ENCODE measurements around the gene AP3B2. TPM values are rescaled to one million over a fixed set of nuclear protein-coding genes. Genes with fewer than 3 reads are reported as not detected.

The AP3B2 gene
- total RNA-seq, 1 experiment from 2014 or later, result 0.07 TPM

DNA sequence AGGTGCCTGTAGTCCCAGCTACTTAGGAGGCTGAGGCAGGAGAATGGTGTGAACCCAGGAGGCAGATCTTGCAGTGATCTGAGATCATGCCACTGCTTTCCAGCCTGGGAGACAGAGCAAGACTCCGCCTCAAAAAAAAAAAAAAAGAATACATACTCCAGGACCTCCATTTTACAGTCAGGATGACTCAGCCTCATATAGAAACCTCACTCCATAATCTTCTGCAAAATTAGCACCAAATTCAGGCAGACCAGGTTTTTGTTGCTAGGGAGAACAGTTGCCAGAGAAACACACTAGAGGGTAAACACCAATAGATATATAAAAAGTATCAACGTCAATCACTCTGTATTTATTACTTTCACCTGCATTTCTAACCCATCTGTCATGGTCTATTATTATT lies 28.3 kb upstream of the AP3B2 start:
- Histone ChIP-seq H3K9me2 (ENCODE audit: insufficient read depth) (no peaks in the 10 kb centered on the region), H3K9me3 (ENCODE audit: control insufficient read depth in 1 of 2, insufficient read depth in 1 of 2, low read depth in 1 of 2, low read length in 2 of 2) (no peaks in the 10 kb centered on the region), H3K27ac (ENCODE audit: low read depth, low read length) (no peak overlapping the region), H3K4me2 (ENCODE audit: low read length) (no peak overlapping the region), H3K9ac (ENCODE audit: low read length) (no peak overlapping the region), H2AFZ (ENCODE audit: low read depth, low read length, poor library complexity, severe bottlenecking) (no peak overlapping the region), H3K4me1 (ENCODE audit: control insufficient read depth in 1 of 2, insufficient read depth in 2 of 2, low read length in 2 of 2) (peaks cover 6 to 13% of the 10 kb centered on the region in 2 experiments; a peak in 2 of 4 replicates), H3K27me3 (ENCODE audit: insufficient read depth, low read length) (no peaks in the 10 kb centered on the region), H3K4me3 (replicated peaks in 1 of 2; ENCODE audit: low read depth in 1 of 2, low read length in 2 of 2) (no peak overlapping the region), H4K20me1 (ENCODE audit: insufficient read depth) (no peaks in the 10 kb centered on the region), H3K36me3 (ENCODE audit: control insufficient read depth in 1 of 2, insufficient read depth in 2 of 2, low read length in 2 of 2) (no peaks in the 10 kb centered on the region), H3K79me2 (ENCODE audit: insufficient read depth, low read length) (no peaks in the 10 kb centered on the region)
- no peak for DNase-seq (ENCODE audit: low read depth, low spot score)
- ChIA-PET RAD21 (ENCODE audit: low non-redundant PET in 1 of 2, low total read pairs in 2 of 2, uncharacterized antibody in 2 of 2, unreplicated experiment in 2 of 2) (no interaction called here), CTCF (no interaction called here), POLR2A (interaction anchor here (1.3 kb wide), 1 partner anchor 12 kb away, joined by 6 read pairs; no protein-coding TSS in a partner anchor)
- no TSS peak for BruUV-seq (replicated peaks)
- TF ChIP-seq, protein P1, sequence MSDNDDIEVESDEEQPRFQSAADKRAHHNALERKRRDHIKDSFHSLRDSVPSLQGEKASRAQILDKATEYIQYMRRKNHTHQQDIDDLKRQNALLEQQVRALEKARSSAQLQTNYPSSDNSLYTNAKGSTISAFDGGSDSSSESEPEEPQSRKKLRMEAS (IDR thresholded peaks at IDR 0.05), result no peak
- intact Hi-C loops (cut with micrococcal nuclease), result no loop called here
- no peak for ATAC-seq

DNA sequence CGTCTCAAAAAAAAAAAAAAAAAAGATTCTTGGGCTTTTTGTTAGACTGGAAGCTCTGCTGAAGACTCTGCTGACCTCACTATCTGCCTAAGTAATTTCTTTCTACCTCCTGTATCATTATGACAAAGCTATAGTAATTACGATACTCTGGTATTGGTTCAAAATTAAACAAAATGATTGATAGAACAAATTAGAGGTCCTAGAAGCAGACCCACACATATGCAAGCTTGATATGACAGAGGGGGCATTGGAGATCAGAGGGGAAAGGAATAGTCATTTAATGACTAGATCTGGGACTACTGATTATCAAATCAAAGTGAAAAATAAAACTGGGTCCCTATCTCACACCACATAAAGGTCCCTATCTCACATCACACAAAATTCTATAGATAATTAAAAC lies 21.9 kb upstream of the AP3B2 start:
- ATAC-seq, result no peak
- no peaks in the 10 kb centered on the region for H3K79me2 ChIP-seq (ENCODE audit: insufficient read depth, low read length)
- intact Hi-C loops (cut with micrococcal nuclease), result no loop called here
- H3K9ac ChIP-seq (ENCODE audit: low read length), result no peak overlapping the region
- no peak overlapping the region for H3K4me2 ChIP-seq (ENCODE audit: low read length)
- no peaks in the 10 kb centered on the region for H3K9me3 ChIP-seq (ENCODE audit: control insufficient read depth in 1 of 2, insufficient read depth in 1 of 2, low read depth in 1 of 2, low read length in 2 of 2)
- H2AFZ ChIP-seq (ENCODE audit: low read depth, low read length, poor library complexity, severe bottlenecking), result no peak overlapping the region
- POLR2A ChIA-PET, result no interaction called here
- H3K27me3 ChIP-seq (ENCODE audit: insufficient read depth, low read length), result no peaks in the 10 kb centered on the region
- no TSS peak for BruUV-seq (replicated peaks)
- no peaks in the 10 kb centered on the region for H3K36me3 ChIP-seq (ENCODE audit: control insufficient read depth in 1 of 2, insufficient read depth in 2 of 2, low read length in 2 of 2)
- CTCF ChIA-PET, result no interaction called here
- H3K9me2 ChIP-seq (ENCODE audit: insufficient read depth), result no peaks in the 10 kb centered on the region
- no peak overlapping the region for H3K4me3 ChIP-seq (replicated peaks in 1 of 2; ENCODE audit: low read depth in 1 of 2, low read length in 2 of 2)
- no peak for DNase-seq (ENCODE audit: low read depth, low spot score)
- H3K27ac ChIP-seq (ENCODE audit: low read depth, low read length), result no peak overlapping the region
- no peaks in the 10 kb centered on the region for H4K20me1 ChIP-seq (ENCODE audit: insufficient read depth)
- H3K4me1 ChIP-seq (ENCODE audit: control insufficient read depth in 1 of 2, insufficient read depth in 2 of 2, low read length in 2 of 2), result no peaks in the 10 kb centered on the region
- RAD21 ChIA-PET (ENCODE audit: low non-redundant PET in 1 of 2, low total read pairs in 2 of 2, uncharacterized antibody in 2 of 2, unreplicated experiment in 2 of 2), result no interaction called here
- TF ChIP-seq, protein P1 (IDR thresholded peaks at IDR 0.05), result no peak
- TF ChIP-seq ELF1 (IDR thresholded peaks at IDR 0.05; ENCODE audit: borderline replicate concordance, low read depth) (no peak), CEBPB (IDR thresholded peaks at IDR 0.05; ENCODE audit: low read depth) (no peak), EGR1 (IDR thresholded peaks at IDR 0.05; ENCODE audit: low read depth) (no peak), JUND (IDR thresholded peaks at IDR 0.05) (no peak), EZH2phosphoT487 (IDR thresholded peaks at IDR 0.05; ENCODE audit: borderline replicate concordance) (no peak), FOSL1 (IDR thresholded peaks at IDR 0.05; ENCODE audit: low read depth) (no peak), CBX3 (IDR thresholded peaks at IDR 0.05; ENCODE audit: low read depth) (no peak), SRF (IDR thresholded peaks at IDR 0.05; ENCODE audit: low read depth) (no peak), YY1 (IDR thresholded peaks at IDR 0.05; ENCODE audit: extremely low read depth, insufficient replicate concordance, low read depth, low read length) (no peak), EZH2 (IDR thresholded peaks at IDR 0.05) (no peak), POLR2AphosphoS5 (IDR thresholded peaks at IDR 0.05; ENCODE audit: low read depth, low read length) (no peak), POLR2A (IDR thresholded peaks at IDR 0.05; ENCODE audit: borderline replicate concordance, extremely low read depth, insufficient read depth, insufficient read length) (no peak), ZFX (IDR thresholded peaks at IDR 0.05) (no peak)
- TF ChIP-seq, protein P2, sequence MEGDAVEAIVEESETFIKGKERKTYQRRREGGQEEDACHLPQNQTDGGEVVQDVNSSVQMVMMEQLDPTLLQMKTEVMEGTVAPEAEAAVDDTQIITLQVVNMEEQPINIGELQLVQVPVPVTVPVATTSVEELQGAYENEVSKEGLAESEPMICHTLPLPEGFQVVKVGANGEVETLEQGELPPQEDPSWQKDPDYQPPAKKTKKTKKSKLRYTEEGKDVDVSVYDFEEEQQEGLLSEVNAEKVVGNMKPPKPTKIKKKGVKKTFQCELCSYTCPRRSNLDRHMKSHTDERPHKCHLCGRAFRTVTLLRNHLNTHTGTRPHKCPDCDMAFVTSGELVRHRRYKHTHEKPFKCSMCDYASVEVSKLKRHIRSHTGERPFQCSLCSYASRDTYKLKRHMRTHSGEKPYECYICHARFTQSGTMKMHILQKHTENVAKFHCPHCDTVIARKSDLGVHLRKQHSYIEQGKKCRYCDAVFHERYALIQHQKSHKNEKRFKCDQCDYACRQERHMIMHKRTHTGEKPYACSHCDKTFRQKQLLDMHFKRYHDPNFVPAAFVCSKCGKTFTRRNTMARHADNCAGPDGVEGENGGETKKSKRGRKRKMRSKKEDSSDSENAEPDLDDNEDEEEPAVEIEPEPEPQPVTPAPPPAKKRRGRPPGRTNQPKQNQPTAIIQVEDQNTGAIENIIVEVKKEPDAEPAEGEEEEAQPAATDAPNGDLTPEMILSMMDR (IDR thresholded peaks at IDR 0.05 in 2 of 3, conservative IDR thresholded peaks at IDR 0.05 in 1 of 3; ENCODE audit: borderline replicate concordance in 1 of 3, insufficient read depth in 1 of 3, low read depth in 2 of 3, low read length in 2 of 3), result no peak
- TF ChIP-seq, protein P3, sequence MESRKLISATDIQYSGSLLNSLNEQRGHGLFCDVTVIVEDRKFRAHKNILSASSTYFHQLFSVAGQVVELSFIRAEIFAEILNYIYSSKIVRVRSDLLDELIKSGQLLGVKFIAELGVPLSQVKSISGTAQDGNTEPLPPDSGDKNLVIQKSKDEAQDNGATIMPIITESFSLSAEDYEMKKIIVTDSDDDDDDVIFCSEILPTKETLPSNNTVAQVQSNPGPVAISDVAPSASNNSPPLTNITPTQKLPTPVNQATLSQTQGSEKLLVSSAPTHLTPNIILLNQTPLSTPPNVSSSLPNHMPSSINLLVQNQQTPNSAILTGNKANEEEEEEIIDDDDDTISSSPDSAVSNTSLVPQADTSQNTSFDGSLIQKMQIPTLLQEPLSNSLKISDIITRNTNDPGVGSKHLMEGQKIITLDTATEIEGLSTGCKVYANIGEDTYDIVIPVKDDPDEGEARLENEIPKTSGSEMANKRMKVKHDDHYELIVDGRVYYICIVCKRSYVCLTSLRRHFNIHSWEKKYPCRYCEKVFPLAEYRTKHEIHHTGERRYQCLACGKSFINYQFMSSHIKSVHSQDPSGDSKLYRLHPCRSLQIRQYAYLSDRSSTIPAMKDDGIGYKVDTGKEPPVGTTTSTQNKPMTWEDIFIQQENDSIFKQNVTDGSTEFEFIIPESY (IDR thresholded peaks at IDR 0.05; ENCODE audit: extremely low read depth, insufficient replicate concordance, low read length), result no peak
- TF ChIP-seq, protein P4, sequence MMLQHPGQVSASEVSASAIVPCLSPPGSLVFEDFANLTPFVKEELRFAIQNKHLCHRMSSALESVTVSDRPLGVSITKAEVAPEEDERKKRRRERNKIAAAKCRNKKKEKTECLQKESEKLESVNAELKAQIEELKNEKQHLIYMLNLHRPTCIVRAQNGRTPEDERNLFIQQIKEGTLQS (IDR thresholded peaks at IDR 0.05), result no peak

Measured in HCT116 (cell line).